Measurements from ENCODE around the gene GRM1. TPM values are rescaled to one million over a fixed set of nuclear protein-coding genes. Genes with fewer than 3 reads are reported as not detected.

Gene GRM1
- total RNA-seq, 1 donor from 2014 or later, result 0.41 TPM

- no peaks in the 10 kb centered on the region for H3K27me3 Mint-ChIP-seq
- H3K36me3 Mint-ChIP-seq (ENCODE audit: insufficient read depth), result no peaks in the 10 kb centered on the region
- no peak overlapping the region for H3K4me3 Mint-ChIP-seq (ENCODE audit: low read depth)
- H3K4me1 Mint-ChIP-seq (ENCODE audit: low read depth), result no peaks in the 10 kb centered on the region
- DNase-seq (ENCODE audit: low spot score, unreplicated experiment), result no peak
- no peaks in the 10 kb centered on the region for H3K9me3 Mint-ChIP-seq (ENCODE audit: low read depth)
- TF ChIP-seq, protein P1, sequence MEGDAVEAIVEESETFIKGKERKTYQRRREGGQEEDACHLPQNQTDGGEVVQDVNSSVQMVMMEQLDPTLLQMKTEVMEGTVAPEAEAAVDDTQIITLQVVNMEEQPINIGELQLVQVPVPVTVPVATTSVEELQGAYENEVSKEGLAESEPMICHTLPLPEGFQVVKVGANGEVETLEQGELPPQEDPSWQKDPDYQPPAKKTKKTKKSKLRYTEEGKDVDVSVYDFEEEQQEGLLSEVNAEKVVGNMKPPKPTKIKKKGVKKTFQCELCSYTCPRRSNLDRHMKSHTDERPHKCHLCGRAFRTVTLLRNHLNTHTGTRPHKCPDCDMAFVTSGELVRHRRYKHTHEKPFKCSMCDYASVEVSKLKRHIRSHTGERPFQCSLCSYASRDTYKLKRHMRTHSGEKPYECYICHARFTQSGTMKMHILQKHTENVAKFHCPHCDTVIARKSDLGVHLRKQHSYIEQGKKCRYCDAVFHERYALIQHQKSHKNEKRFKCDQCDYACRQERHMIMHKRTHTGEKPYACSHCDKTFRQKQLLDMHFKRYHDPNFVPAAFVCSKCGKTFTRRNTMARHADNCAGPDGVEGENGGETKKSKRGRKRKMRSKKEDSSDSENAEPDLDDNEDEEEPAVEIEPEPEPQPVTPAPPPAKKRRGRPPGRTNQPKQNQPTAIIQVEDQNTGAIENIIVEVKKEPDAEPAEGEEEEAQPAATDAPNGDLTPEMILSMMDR (IDR thresholded peaks at IDR 0.05; ENCODE audit: unreplicated experiment), result no peak
- no peak overlapping the region for H3K27ac Mint-ChIP-seq
These were observed 181.7 kb downstream of the GRM1 start for GRCh38 chr6:146210406-146211083.

GRCh38 chr6:146211646-146212045 is 182.8 kb downstream of the GRM1 start:
- DNase-seq (ENCODE audit: low spot score, unreplicated experiment), result no peak
- Mint-ChIP-seq H3K36me3 (ENCODE audit: insufficient read depth) (no peaks in the 10 kb centered on the region), H3K4me1 (ENCODE audit: low read depth) (no peaks in the 10 kb centered on the region), H3K9me3 (ENCODE audit: low read depth) (no peaks in the 10 kb centered on the region), H3K4me3 (ENCODE audit: low read depth) (no peak overlapping the region), H3K27ac (no peak overlapping the region), H3K27me3 (no peaks in the 10 kb centered on the region)
- TF ChIP-seq, protein P1 (IDR thresholded peaks at IDR 0.05; ENCODE audit: unreplicated experiment), result no peak

DNA sequence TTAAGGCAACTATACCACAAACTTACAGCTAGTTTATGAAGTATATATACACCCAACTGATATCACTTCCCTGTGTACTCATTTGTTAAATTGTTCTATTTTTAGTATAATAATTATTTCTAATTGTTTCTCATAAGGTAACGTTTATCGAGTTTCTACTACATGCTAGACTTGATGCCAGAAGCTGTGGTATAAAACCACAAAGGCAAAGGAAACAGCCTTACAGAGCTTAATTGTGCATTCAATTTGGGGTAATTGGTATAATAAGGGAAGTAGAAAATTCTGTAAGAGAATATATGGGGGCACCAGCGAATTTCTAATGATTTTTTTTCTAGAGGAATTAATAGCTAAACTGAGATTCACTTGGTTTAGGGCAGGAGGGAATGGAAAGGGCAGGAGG is 183.9 kb downstream of the GRM1 start:
- Mint-ChIP-seq H3K4me3 (ENCODE audit: low read depth) (no peak overlapping the region), H3K4me1 (ENCODE audit: low read depth) (no peaks in the 10 kb centered on the region), H3K36me3 (ENCODE audit: insufficient read depth) (no peaks in the 10 kb centered on the region), H3K27me3 (no peaks in the 10 kb centered on the region), H3K9me3 (ENCODE audit: low read depth) (no peaks in the 10 kb centered on the region), H3K27ac (no peak overlapping the region)
- TF ChIP-seq, protein P1 (IDR thresholded peaks at IDR 0.05; ENCODE audit: unreplicated experiment), result no peak
- DNase-seq (ENCODE audit: low spot score, unreplicated experiment), result no peak

- H3K4me3 Mint-ChIP-seq (ENCODE audit: low read depth), result no peak overlapping the region
- DNase-seq (ENCODE audit: low spot score, unreplicated experiment), result no peak
- TF ChIP-seq, protein P1 (IDR thresholded peaks at IDR 0.05; ENCODE audit: unreplicated experiment), result no peak
- H3K27me3 Mint-ChIP-seq, result no peaks in the 10 kb centered on the region
- H3K4me1 Mint-ChIP-seq (ENCODE audit: low read depth), result peaks cover 3% of the 10 kb centered on the region
- H3K36me3 Mint-ChIP-seq (ENCODE audit: insufficient read depth), result no peaks in the 10 kb centered on the region
- no peaks in the 10 kb centered on the region for H3K9me3 Mint-ChIP-seq (ENCODE audit: low read depth)
- no peak overlapping the region for H3K27ac Mint-ChIP-seq
These were observed 190.2 kb downstream of the GRM1 start for GRCh38 chr6:146219101-146219500.

DNA sequence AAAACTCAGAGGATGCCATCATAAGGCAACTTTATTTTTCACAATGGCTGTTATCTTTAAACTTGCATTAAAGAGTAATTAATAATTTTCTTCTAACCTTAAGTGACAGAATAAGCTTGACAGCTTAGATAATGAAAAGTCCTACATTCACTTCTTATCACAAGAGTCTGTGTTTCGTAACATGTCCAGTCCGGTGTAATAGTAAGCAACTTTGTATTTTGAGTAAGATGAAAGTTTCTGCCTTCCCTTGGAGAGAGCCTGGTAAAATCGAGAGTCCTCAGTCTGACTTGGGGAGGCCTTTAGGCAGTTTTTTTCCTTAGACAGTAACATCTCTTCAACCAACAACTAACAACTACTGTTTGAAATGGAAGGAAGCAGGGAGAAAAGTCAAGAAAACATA is 195.6 kb downstream of the GRM1 start:
- Mint-ChIP-seq H3K9me3 (ENCODE audit: low read depth) (no peaks in the 10 kb centered on the region), H3K4me3 (ENCODE audit: low read depth) (no peak overlapping the region), H3K27ac (peak overlapping the region; percentile 12)

More for the DNA sequence above, 195.6 kb downstream of the GRM1 start:
- DNase-seq (ENCODE audit: low spot score, unreplicated experiment), result no peak
- Mint-ChIP-seq H3K36me3 (ENCODE audit: insufficient read depth) (no peaks in the 10 kb centered on the region), H3K27me3 (no peaks in the 10 kb centered on the region), H3K4me1 (ENCODE audit: low read depth) (peaks cover 26% of the 10 kb centered on the region)
- TF ChIP-seq, protein P1 (IDR thresholded peaks at IDR 0.05; ENCODE audit: unreplicated experiment), result no peak

All from progenitor cell of endocrine pancreas (in vitro differentiated cells).